PC-9 (cell line): Measurements from ENCODE around the gene SLAMF8. TPM values are rescaled to one million over a fixed set of nuclear protein-coding genes. Genes with fewer than 3 reads are reported as not detected.
A peak's percentile ranks its signal among the peaks of the same experiment; 100 is the strongest.

Experiments used
- BruUV-seq: library from RNA; stranded (reverse); fragments of 400-500 nt; replicated peaks from 2 replicates; lab custom pipeline; 2021; lab: Mats Ljungman, UMichigan
- CTCF ChIA-PET: fragments of 300-600 bp; sonication (Branson Sonifier 250); formaldehyde crosslinking; loops from one replicate; lab custom pipeline; 2022; ENCODE audit warnings: antibody characterized with exemption; lab: Charles Lee
- POLR2A ChIA-PET: fragments of 300-600 bp; sonication (Branson Sonifier 250); formaldehyde crosslinking; loops from one replicate; lab custom pipeline; 2022; ENCODE audit warnings: antibody characterized with exemption; ENCODE audit not compliant: unreplicated experiment; lab: Charles Lee
- DNase-seq, 2 experiments: peaks; one replicate each; pipeline versions ENCODE4 v3.0.0 to v3.0.0-alpha.2; 2015 to 2022; ENCODE audit warnings: mixed read lengths in 1 of 2
- H2AFZ ChIP-seq: fragments of 200-600 bp; sonication (generic); 2 replicates; pipeline ENCODE4 v1.8.1; 2017; ENCODE audit warnings: antibody characterized with exemption
- H3F3A ChIP-seq: fragments of 200-600 bp; sonication (generic); 2 replicates; pipeline ENCODE4 v1.8.1; 2017; ENCODE audit warnings: antibody characterized with exemption, mild to moderate bottlenecking, low read depth; ENCODE audit not compliant: insufficient read depth
- H3K27ac ChIP-seq: fragments of 200-600 bp; sonication (generic); 2 replicates; pipeline ENCODE4 v1.6.1; 2016; ENCODE audit warnings: mixed run types
- H3K27me3 ChIP-seq: fragments of 200-600 bp; sonication (generic); 2 replicates; pipeline ENCODE4 v1.6.1; 2016; ENCODE audit warnings: low read depth, mixed run types; ENCODE audit not compliant: insufficient read depth
- H3K36me3 ChIP-seq: fragments of 200-600 bp; sonication (generic); 2 replicates; pipeline ENCODE4 v1.6.1; 2016; ENCODE audit warnings: low read depth, mixed run types
- H3K4me1 ChIP-seq: fragments of 200-600 bp; sonication (generic); replicated peaks from 2 replicates; pipeline ENCODE4 v1.6.1; 2016; ENCODE audit warnings: mixed run types; ENCODE audit not compliant: insufficient read depth
- H3K4me2 ChIP-seq: fragments of 200-600 bp; sonication (generic); 2 replicates; pipeline ENCODE4 v1.6.1; 2017; ENCODE audit warnings: mixed run types
- H3K4me3 ChIP-seq: fragments of 200-600 bp; sonication (generic); 2 replicates; pipeline ENCODE4 v1.6.1; 2016; ENCODE audit warnings: mixed run types
- H3K79me2 ChIP-seq: fragments of 200-600 bp; sonication (generic); 2 replicates; pipeline ENCODE4 v1.6.1; 2017; ENCODE audit warnings: low read depth, mixed run types
- H3K9me2 ChIP-seq: fragments of 200-600 bp; sonication (generic); 2 replicates; pipeline ENCODE4 v1.8.1; 2017; ENCODE audit warnings: mild to moderate bottlenecking; ENCODE audit not compliant: insufficient read depth
- H3K9me3 ChIP-seq: fragments of 200-600 bp; sonication (generic); 2 replicates; pipeline ENCODE4 v1.8.1; 2016; ENCODE audit warnings: low read depth; ENCODE audit not compliant: insufficient read depth
- H4K20me1 ChIP-seq: fragments of 200-600 bp; sonication (generic); 2 replicates; pipeline ENCODE4 v1.8.1; 2017; ENCODE audit not compliant: insufficient read depth
- EZH2 ChIP-seq: fragments of 200-600 bp; sonication (generic); IDR thresholded peaks from 2 replicates; pipeline ENCODE4 v1.8.0; 2017; ENCODE audit warnings: antibody characterized with exemption, low read depth
- intact Hi-C: fragments of 100-400 bp; cut with micrococcal nuclease; formaldehyde crosslinking; loops from one replicate; pipeline ENCODE4 v1.10.0; 2022; ENCODE audit not compliant: unreplicated experiment
- total RNA-seq: library from RNA; stranded (reverse); gene quantifications from 2 replicates; pipeline ENCODE4 v1.2.3, GENCODE V29; 2021
- TF ChIP-seq, protein P1 (sequence below): fragments of 200-600 bp; sonication (generic); conservative IDR thresholded peaks from 2 replicates; pipeline ENCODE4 v1.6.1; 2017; ENCODE audit warnings: mixed run types, antibody characterized with exemption, mild to moderate bottlenecking, moderate library complexity

The SLAMF8 gene
- total RNA-seq, 1 experiment from 2014 or later: not detected

DNA sequence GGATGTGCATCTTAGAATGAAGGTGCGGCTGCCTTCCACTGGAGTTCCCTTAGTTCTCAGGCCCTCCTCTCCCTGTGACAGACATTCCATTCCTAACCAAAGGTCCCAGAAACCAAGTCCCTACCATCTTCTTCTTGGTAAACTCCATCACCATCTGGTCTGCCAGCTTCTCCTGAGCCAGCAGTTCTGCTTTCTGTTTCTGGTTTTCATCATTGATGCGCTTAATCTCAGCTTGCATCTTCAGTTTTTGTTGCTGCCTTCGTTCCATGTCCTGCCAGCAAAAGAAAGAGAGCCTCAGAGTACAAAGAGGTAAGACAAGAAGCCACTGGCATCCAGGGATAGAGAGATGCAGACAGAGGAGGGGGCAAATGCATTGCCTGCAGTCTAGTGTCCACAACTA lies 53.8 kb downstream of the SLAMF8 start:
- Histone ChIP-seq H4K20me1 (no peaks in the 10 kb centered on the region), H3K9me3 (no peaks in the 10 kb centered on the region), H3K9me2 (no peaks in the 10 kb centered on the region), H3K79me2 (no peaks in the 10 kb centered on the region), H3K4me3 (no peak overlapping the region), H3K27ac (peak overlapping the region; percentile 98), H3K4me2 (peak overlapping the region; percentile 44), H2AFZ (no peak overlapping the region), H3K27me3 (no peaks in the 10 kb centered on the region), H3K4me1 (peaks cover 57% of the 10 kb centered on the region), H3F3A (peaks cover 43% of the 10 kb centered on the region), H3K36me3 (no peaks in the 10 kb centered on the region; the same call in 1 of the 2 replicates)
- TF ChIP-seq EZH2: no peak
- TF ChIP-seq, protein P1, sequence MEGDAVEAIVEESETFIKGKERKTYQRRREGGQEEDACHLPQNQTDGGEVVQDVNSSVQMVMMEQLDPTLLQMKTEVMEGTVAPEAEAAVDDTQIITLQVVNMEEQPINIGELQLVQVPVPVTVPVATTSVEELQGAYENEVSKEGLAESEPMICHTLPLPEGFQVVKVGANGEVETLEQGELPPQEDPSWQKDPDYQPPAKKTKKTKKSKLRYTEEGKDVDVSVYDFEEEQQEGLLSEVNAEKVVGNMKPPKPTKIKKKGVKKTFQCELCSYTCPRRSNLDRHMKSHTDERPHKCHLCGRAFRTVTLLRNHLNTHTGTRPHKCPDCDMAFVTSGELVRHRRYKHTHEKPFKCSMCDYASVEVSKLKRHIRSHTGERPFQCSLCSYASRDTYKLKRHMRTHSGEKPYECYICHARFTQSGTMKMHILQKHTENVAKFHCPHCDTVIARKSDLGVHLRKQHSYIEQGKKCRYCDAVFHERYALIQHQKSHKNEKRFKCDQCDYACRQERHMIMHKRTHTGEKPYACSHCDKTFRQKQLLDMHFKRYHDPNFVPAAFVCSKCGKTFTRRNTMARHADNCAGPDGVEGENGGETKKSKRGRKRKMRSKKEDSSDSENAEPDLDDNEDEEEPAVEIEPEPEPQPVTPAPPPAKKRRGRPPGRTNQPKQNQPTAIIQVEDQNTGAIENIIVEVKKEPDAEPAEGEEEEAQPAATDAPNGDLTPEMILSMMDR: no peak
- CTCF ChIA-PET: interaction anchor here (0.6 to 0.9 kb wide), 2 partner anchors 123 to 499 kb away, joined by 3 to 4 read pairs; no protein-coding TSS in a partner anchor
- intact Hi-C loops: loop anchor here (2.0 kb wide), 1 partner anchor 26 kb away; no protein-coding TSS in a partner anchor
- POLR2A ChIA-PET: interaction anchor here (0.7 kb wide), 2 partner anchors 10 to 60 kb away, joined by 4 to 7 read pairs; no protein-coding TSS in a partner anchor
- DNase-seq: no peak
- BruUV-seq: no TSS peak

DNA sequence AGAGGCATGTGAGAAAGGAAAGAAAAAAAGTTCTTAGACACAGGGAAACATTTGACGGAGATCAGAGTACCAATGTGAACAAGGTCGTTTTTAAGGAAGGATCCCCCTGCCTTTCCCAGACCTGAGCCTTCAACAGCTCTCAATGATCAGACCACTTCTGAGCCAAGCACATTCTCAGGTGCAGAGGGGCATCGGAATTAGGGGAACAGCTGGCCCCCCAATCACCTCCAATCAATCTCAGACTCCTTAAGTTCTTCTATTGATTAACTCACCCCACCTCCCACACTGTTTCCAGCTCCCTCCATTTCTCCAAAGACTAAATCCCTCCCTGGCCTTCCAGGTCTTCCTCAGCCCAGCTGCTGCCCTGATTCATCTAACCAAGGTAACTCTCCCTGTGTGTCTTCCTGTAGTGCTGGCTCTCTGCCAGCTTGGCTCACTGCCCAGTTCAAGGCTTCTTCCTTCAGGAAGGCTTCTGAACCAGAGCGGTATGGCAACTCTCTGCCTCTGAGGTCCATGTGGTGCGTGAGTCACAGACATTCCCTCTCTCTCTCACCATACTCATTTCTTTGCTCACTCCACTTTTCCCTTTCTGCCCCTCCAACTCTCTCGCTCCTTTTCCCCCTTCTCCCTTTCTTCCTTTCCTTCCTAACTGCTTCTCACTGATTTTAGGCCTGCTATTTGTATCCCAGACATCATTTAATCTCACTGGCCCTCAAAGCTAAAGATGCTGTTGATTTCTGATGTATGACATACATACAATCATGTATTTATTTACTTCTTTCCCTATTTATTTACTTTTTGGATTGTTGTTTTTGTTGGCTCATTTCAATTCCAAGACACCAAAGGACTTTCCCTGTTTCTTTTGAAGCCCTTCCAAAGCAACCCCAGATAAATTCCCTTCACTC lies 55.2 kb downstream of the SLAMF8 start:
- Histone ChIP-seq H3K9me2 (no peaks in the 10 kb centered on the region), H3K27me3 (no peaks in the 10 kb centered on the region), H3K79me2 (no peaks in the 10 kb centered on the region), H4K20me1 (no peaks in the 10 kb centered on the region), H3K4me2 (peak overlapping the region; percentile 70), H3K4me1 (peaks cover 57% of the 10 kb centered on the region), H3K36me3 (no peaks in the 10 kb centered on the region; the same call in 1 of the 2 replicates), H3F3A (peaks cover 43% of the 10 kb centered on the region), H3K9me3 (no peaks in the 10 kb centered on the region), H3K27ac (peak overlapping the region; percentile 98), H3K4me3 (peak overlapping the region; percentile 19; the same call in 1 of the 2 replicates), H2AFZ (no peak overlapping the region)
- TF ChIP-seq, protein P1: no peak
- no peak for TF ChIP-seq EZH2
- CTCF ChIA-PET: interaction anchor here (0.6 kb wide), 1 partner anchor 8 kb away, joined by 3 read pairs; no protein-coding TSS in a partner anchor
- TSS peak; percentile 91 for BruUV-seq
- peak; percentile 97 to 98 for DNase-seq
- intact Hi-C loops: loop anchor here (1.0 to 2.0 kb wide), 2 partner anchors 15 to 27 kb away; no protein-coding TSS in a partner anchor
- POLR2A ChIA-PET: interaction anchor here (0.6 to 1.2 kb wide), 3 partner anchors 10 to 43 kb away, joined by 3 to 4 read pairs (median 3); partner anchors contain the start of gene TAGLN2

DNA sequence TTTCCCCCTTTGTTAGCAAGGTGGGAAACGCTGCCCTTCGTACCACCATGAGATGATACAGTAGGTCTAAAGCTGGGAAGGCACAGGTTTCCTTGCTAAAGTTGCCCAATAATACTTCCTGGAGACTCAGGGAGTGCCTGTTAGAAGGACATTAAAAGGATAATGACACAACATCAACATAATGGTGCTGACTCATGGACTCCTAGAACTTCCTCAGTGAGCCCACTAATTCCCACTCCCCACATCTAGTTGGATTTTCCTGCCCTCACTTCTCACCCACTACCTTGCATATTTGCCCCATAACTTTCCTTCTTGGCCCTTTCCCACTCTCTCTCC lies 55.8 kb downstream of the SLAMF8 start:
- DNase-seq: peak in 1 of 2 experiments; percentile 80
- H3K79me2 ChIP-seq: no peaks in the 10 kb centered on the region
- no TSS peak for BruUV-seq
- no peaks in the 10 kb centered on the region for H3K27me3 ChIP-seq
- POLR2A ChIA-PET: no interaction called here
- CTCF ChIA-PET: no interaction called here
- no peaks in the 10 kb centered on the region for H3K9me3 ChIP-seq
- H3K4me2 ChIP-seq: peak overlapping the region; percentile 70
- H2AFZ ChIP-seq: no peak overlapping the region
- TF ChIP-seq, protein P1: no peak
- no peak for TF ChIP-seq EZH2
- H3K36me3 ChIP-seq: no peaks in the 10 kb centered on the region; the same call in 1 of the 2 replicates
- peak overlapping the region; percentile 19; the same call in 1 of the 2 replicates for H3K4me3 ChIP-seq
- H3K27ac ChIP-seq: peak overlapping the region; percentile 98
- no peaks in the 10 kb centered on the region for H3K9me2 ChIP-seq
- H3F3A ChIP-seq: peaks cover 43% of the 10 kb centered on the region
- H3K4me1 ChIP-seq: peaks cover 57% of the 10 kb centered on the region
- no peaks in the 10 kb centered on the region for H4K20me1 ChIP-seq
- intact Hi-C loops: loop anchor here (1.0 kb wide), 1 partner anchor 15 kb away; no protein-coding TSS in a partner anchor
